NCI-H2171 (cell line): ENCODE measurements around the gene HOXB13.

ENCODE experiments used
- DNase-seq: peaks from one replicate; lab custom pipeline; 2025; lab: John Stamatoyannopoulos, UW

The HOXB13 gene

GRCh38 chr17:48748718-48749566 is 20.4 kb upstream of the HOXB13 start:
- no peak for DNase-seq

- DNase-seq = no peak
Measured at GRCh38 chr17:48747445-48748363, 19.2 kb upstream of the HOXB13 start.

- no peak for DNase-seq
Measured at GRCh38 chr17:48746916-48747444, 18.4 kb upstream of the HOXB13 start.

GRCh38 chr17:48745381-48746275 is 17.1 kb upstream of the HOXB13 start:
- DNase-seq = no peak

GRCh38 chr17:48740537-48740936 is 12.0 kb upstream of the HOXB13 start:
- no peak for DNase-seq

GRCh38 chr17:48738803-48739526 is 10.4 kb upstream of the HOXB13 start:
- no peak for DNase-seq

- DNase-seq = no peak
Measured at GRCh38 chr17:48738424-48738802, 9.9 kb upstream of the HOXB13 start.

GRCh38 chr17:48737330-48738043 is 8.9 kb upstream of the HOXB13 start:
- no peak for DNase-seq

- DNase-seq = no peak
Measured at GRCh38 chr17:48735062-48735351, 6.5 kb upstream of the HOXB13 start.

GRCh38 chr17:48734333-48735061 is 5.9 kb upstream of the HOXB13 start:
- no peak for DNase-seq

GRCh38 chr17:48733632-48734328 is 5.2 kb upstream of the HOXB13 start:
- DNase-seq = no peak

GRCh38 chr17:48732688-48733629 is 4.4 kb upstream of the HOXB13 start:
- DNase-seq = no peak

GRCh38 chr17:48731355-48731754 is 2.8 kb upstream of the HOXB13 start:
- DNase-seq = no peak

GRCh38 chr17:48730240-48730550 is 1.6 kb upstream of the HOXB13 start:
- no peak for DNase-seq

- DNase-seq = no peak
Measured at GRCh38 chr17:48729335-48730239, 1.0 kb upstream of the HOXB13 start.

GRCh38 chr17:48727415-48728175 is 955 bp downstream of the HOXB13 start:
- no peak for DNase-seq

- no peak for DNase-seq
Measured at GRCh38 chr17:48726916-48727286, 1.6 kb downstream of the HOXB13 start.
